GM12878 (cell line): ENCODE data around the gene UBE2E1.

Source experiments
- CBFB ChIP-seq: IDR thresholded peaks from 2 replicates; pipeline ENCODE4 v1.6.1; 2016; ENCODE audit warnings: antibody characterized with exemption, low read depth
- CEBPB ChIP-seq, 2 experiments: fragments of 150-350 bp in 1 of 2; IDR thresholded peaks; 2 replicates each; pipeline ENCODE4 v1.6.1; 2012 to 2014; ENCODE audit warnings: low read depth in 2 of 2, low read length in 2 of 2, borderline replicate concordance in 1 of 2, inconsistent platforms in 1 of 2
- CHD2 ChIP-seq: IDR thresholded peaks from 2 replicates; pipeline ENCODE4 v1.6.1; 2011; ENCODE audit warnings: low read depth, low read length, improper control_type of control experiment, borderline replicate concordance
- FOXK2 ChIP-seq: fragments of 450-650 bp; IDR thresholded peaks from 2 replicates; pipeline ENCODE4 v1.6.1; 2017; ENCODE audit warnings: mild to moderate bottlenecking, moderate library complexity
- HDAC6 ChIP-seq: fragments of 200-600 bp; sonication (generic); IDR thresholded peaks from one replicate; pipeline ENCODE4 v1.8.0; 2017; ENCODE audit warnings: antibody characterized with exemption; ENCODE audit not compliant: unreplicated experiment
- POLR2A ChIP-seq: IDR thresholded peaks from 2 replicates; pipeline ENCODE4 v1.6.1; 2011; ENCODE audit warnings: low read depth, mild to moderate bottlenecking, low read length
- SIN3A ChIP-seq: IDR thresholded peaks from 2 replicates; pipeline ENCODE4 v1.6.1; 2012; ENCODE audit warnings: low read depth, low read length, improper control_type of control experiment
- SP1 ChIP-seq: IDR thresholded peaks from one replicate; pipeline ENCODE4 v1.6.1; 2011; ENCODE audit warnings: low read depth, low read length
- STAT1 ChIP-seq: fragments of 450-650 bp; conservative IDR thresholded peaks from 2 replicates; pipeline ENCODE4 v1.6.1; 2014; ENCODE audit warnings: antibody characterized with exemption, mild to moderate bottlenecking
- TAF1 ChIP-seq: IDR thresholded peaks from 2 replicates; pipeline ENCODE4 v1.6.1; 2011; ENCODE audit warnings: mild to moderate bottlenecking, low read depth, low read length, borderline replicate concordance
- TF ChIP-seq, protein P1 (sequence below), 3 experiments: IDR thresholded peaks in 2 of 3; conservative IDR thresholded peaks in 1 of 3; 2 replicates each; pipeline ENCODE4 v1.5.1; 2011; ENCODE audit warnings: low read depth in 3 of 3, low read length in 3 of 3, mild to moderate bottlenecking in 3 of 3, control low read depth in 2 of 3, moderate library complexity in 2 of 3, inconsistent platforms in 1 of 3, mixed read lengths in 1 of 3; ENCODE audit not compliant: control insufficient read depth in 2 of 3, insufficient read depth in 1 of 3; ENCODE audit errors: extremely low read depth in 1 of 3

DNA sequence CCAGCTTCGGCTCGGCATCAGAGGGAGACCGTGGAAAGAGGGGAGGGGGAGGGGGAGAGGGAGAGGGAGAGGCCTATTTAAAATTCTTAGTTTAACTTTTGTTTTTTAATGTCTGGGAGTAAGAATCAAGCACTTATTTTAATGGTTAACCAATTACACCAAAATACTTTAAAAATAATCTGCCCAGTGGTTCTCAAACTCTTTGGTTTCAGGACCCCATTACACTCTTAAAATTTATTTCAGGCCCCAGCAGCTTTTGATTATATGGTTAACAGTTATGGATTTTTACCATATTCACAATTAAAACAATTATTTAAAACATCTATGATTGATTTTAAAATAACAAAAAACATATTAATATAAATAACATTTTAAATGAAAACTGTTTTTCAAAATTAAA is 66.6 kb downstream of the UBE2E1 start:
- TF ChIP-seq SP1 (no peak), FOXK2 (no peak), POLR2A (no peak), HDAC6 (no peak), TAF1 (no peak), SIN3A (no peak), CHD2 (no peak), CEBPB (IDR thresholded peaks at IDR 0.05; ENCODE audit: borderline replicate concordance in 1 of 2, low read depth in 2 of 2, low read length in 2 of 2) (no peak), CBFB (no peak), STAT1 (no peak)
- TF ChIP-seq, protein P1, sequence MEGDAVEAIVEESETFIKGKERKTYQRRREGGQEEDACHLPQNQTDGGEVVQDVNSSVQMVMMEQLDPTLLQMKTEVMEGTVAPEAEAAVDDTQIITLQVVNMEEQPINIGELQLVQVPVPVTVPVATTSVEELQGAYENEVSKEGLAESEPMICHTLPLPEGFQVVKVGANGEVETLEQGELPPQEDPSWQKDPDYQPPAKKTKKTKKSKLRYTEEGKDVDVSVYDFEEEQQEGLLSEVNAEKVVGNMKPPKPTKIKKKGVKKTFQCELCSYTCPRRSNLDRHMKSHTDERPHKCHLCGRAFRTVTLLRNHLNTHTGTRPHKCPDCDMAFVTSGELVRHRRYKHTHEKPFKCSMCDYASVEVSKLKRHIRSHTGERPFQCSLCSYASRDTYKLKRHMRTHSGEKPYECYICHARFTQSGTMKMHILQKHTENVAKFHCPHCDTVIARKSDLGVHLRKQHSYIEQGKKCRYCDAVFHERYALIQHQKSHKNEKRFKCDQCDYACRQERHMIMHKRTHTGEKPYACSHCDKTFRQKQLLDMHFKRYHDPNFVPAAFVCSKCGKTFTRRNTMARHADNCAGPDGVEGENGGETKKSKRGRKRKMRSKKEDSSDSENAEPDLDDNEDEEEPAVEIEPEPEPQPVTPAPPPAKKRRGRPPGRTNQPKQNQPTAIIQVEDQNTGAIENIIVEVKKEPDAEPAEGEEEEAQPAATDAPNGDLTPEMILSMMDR (IDR thresholded peaks at IDR 0.05 in 2 of 3, conservative IDR thresholded peaks at IDR 0.05 in 1 of 3; ENCODE audit: control insufficient read depth in 2 of 3, extremely low read depth in 1 of 3, insufficient read depth in 1 of 3, low read depth in 3 of 3, low read length in 3 of 3), result no peak
